ACC112 (cell line): ENCODE data around the gene RMND5B.

Experiments used
- H2AFZ ChIP-seq: fragments of 200-600 bp; sonication (generic); one replicate; pipeline ENCODE4 v1.6.0; 2017; ENCODE audit warnings: antibody characterized with exemption, low read length; ENCODE audit not compliant: unreplicated experiment
- H3K27ac ChIP-seq: fragments of 200-600 bp; sonication (generic); 2 replicates; pipeline ENCODE4 v1.5.1; 2014; ENCODE audit warnings: low read depth, mild to moderate bottlenecking, antibody characterized with exemption, low read length, moderate library complexity
- H3K27me3 ChIP-seq: fragments of 200-600 bp; sonication (generic); 2 replicates; pipeline ENCODE4 v1.6.1; 2014; ENCODE audit warnings: mild to moderate bottlenecking, antibody characterized with exemption, low read length, moderate library complexity, mixed read lengths; ENCODE audit not compliant: insufficient read depth
- H3K36me3 ChIP-seq: fragments of 200-600 bp; sonication (generic); 2 replicates; pipeline ENCODE4 v1.6.1; 2016; ENCODE audit warnings: mild to moderate bottlenecking, antibody characterized with exemption, low read length, moderate library complexity, mixed read lengths; ENCODE audit not compliant: insufficient read depth
- H3K4me1 ChIP-seq: fragments of 200-600 bp; sonication (generic); one replicate; pipeline ENCODE4 v1.6.1; 2016; ENCODE audit warnings: low read length, mixed read lengths; ENCODE audit not compliant: insufficient read depth, unreplicated experiment, control insufficient read depth
- H3K4me3 ChIP-seq: fragments of 200-600 bp; sonication (generic); 2 replicates; pipeline ENCODE4 v1.5.1; 2014; ENCODE audit warnings: mild to moderate bottlenecking, low read depth, low read length
- H3K79me2 ChIP-seq: fragments of 200-600 bp; sonication (generic); one replicate; pipeline ENCODE4 v1.6.0; 2016; ENCODE audit warnings: low read length; ENCODE audit not compliant: control insufficient read depth, unreplicated experiment, insufficient read depth

RMND5B gene

GRCh38 chr5:178137991-178138390, 7.2 kb downstream of the RMND5B start:
- Histone ChIP-seq H3K79me2 (peaks cover 3% of the 10 kb centered on the region), H3K36me3 (no peaks in the 10 kb centered on the region), H3K4me3 (no peak overlapping the region), H3K4me1 (no peaks in the 10 kb centered on the region), H3K27me3 (no peaks in the 10 kb centered on the region), H3K27ac (no peak overlapping the region), H2AFZ (no peak overlapping the region)

GRCh38 chr5:178141550-178141949, 10.7 kb downstream of the RMND5B start:
- no peak overlapping the region for H2AFZ ChIP-seq
- H3K4me1 ChIP-seq: no peaks in the 10 kb centered on the region
- H3K27ac ChIP-seq: no peak overlapping the region
- peaks cover under 1% of the 10 kb centered on the region; the same call in 1 of the 2 replicates for H3K36me3 ChIP-seq
- H3K4me3 ChIP-seq: no peak overlapping the region
- peaks cover 3% of the 10 kb centered on the region for H3K79me2 ChIP-seq
- no peaks in the 10 kb centered on the region for H3K27me3 ChIP-seq

GRCh38 chr5:178142642-178143041, 11.8 kb downstream of the RMND5B start:
- no peak overlapping the region for H3K4me3 ChIP-seq
- H2AFZ ChIP-seq: no peak overlapping the region
- H3K4me1 ChIP-seq: no peaks in the 10 kb centered on the region
- no peak overlapping the region for H3K27ac ChIP-seq
- H3K79me2 ChIP-seq: no peaks in the 10 kb centered on the region
- peaks cover 5% of the 10 kb centered on the region; the same call in 1 of the 2 replicates for H3K36me3 ChIP-seq
- no peaks in the 10 kb centered on the region for H3K27me3 ChIP-seq

DNA sequence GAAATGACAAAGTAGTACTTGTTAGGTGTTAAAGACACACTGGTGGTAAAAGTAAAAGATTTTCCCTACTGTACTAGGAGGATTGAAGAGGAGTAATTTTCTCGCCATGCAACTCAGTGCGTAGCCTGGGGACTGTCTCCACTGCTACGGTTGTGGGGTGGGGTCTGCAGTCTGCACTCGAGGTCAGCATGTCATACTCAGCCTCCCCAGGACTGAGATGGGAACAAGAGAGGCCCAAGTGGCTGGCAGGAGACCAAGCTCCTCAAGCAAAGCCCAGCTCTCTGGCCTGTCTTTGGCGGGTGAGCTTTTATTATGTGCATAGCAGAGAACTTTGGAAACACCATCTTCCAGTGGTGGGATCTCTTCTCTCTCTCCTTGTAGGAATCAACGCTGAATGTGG, 12.4 kb downstream of the RMND5B start:
- Histone ChIP-seq H3K27me3 (no peaks in the 10 kb centered on the region), H2AFZ (no peak overlapping the region), H3K4me1 (no peaks in the 10 kb centered on the region), H3K4me3 (no peak overlapping the region), H3K27ac (no peak overlapping the region), H3K79me2 (no peaks in the 10 kb centered on the region), H3K36me3 (peaks cover 5% of the 10 kb centered on the region; the same call in 1 of the 2 replicates)

DNA sequence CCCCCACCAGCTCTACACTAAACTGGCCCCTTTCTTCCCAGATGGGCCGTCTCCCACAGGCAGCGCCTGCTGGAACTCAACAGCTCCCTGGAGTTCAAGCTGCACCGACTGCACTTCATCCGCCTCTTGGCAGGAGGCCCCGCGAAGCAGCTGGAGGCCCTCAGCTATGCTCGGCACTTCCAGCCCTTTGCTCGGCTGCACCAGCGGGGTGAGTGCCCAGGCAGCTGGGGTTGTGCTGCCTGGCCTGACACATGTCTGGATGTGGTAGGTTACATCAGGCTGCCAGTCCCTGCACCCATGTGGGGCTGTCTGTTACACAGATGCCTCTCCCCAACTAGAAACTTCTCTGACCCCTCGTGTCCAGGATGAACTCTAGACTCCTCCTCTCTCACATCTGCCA, 13.1 kb downstream of the RMND5B start:
- no peaks in the 10 kb centered on the region for H3K27me3 ChIP-seq
- peaks cover 5% of the 10 kb centered on the region; the same call in 1 of the 2 replicates for H3K36me3 ChIP-seq
- no peaks in the 10 kb centered on the region for H3K79me2 ChIP-seq
- H3K27ac ChIP-seq: no peak overlapping the region
- no peak overlapping the region for H3K4me3 ChIP-seq
- no peak overlapping the region for H2AFZ ChIP-seq
- no peaks in the 10 kb centered on the region for H3K4me1 ChIP-seq

GRCh38 chr5:178145965-178146820, 15.4 kb downstream of the RMND5B start:
- no peaks in the 10 kb centered on the region for H3K4me1 ChIP-seq
- no peaks in the 10 kb centered on the region for H3K79me2 ChIP-seq
- H3K36me3 ChIP-seq: peaks cover 10% of the 10 kb centered on the region; the same call in 1 of the 2 replicates
- H2AFZ ChIP-seq: no peak overlapping the region
- no peak overlapping the region for H3K27ac ChIP-seq
- H3K27me3 ChIP-seq: no peaks in the 10 kb centered on the region
- H3K4me3 ChIP-seq: no peak overlapping the region

DNA sequence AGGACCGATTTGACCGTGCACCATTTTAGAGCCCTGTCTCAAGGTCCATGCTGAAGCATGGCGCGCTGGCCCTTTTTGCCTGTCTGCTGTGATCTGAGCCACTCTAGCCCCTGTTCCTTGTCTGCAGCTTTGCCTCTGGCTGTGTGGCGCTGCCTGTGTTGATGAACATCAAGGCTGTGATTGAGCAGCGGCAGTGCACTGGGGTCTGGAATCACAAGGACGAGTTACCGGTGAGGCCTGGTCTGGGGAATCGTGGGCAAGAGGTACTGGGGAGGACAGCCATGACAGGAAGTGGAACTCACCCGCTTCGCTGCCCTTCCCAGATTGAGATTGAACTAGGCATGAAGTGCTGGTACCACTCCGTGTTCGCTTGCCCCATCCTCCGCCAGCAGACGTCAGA, 16.6 kb downstream of the RMND5B start:
- Histone ChIP-seq H3K27me3 (no peaks in the 10 kb centered on the region), H2AFZ (no peak overlapping the region), H3K4me3 (no peak overlapping the region), H3K79me2 (peaks cover under 1% of the 10 kb centered on the region), H3K36me3 (peaks cover 10% of the 10 kb centered on the region; the same call in 1 of the 2 replicates), H3K27ac (no peak overlapping the region), H3K4me1 (peaks cover 6% of the 10 kb centered on the region)

DNA sequence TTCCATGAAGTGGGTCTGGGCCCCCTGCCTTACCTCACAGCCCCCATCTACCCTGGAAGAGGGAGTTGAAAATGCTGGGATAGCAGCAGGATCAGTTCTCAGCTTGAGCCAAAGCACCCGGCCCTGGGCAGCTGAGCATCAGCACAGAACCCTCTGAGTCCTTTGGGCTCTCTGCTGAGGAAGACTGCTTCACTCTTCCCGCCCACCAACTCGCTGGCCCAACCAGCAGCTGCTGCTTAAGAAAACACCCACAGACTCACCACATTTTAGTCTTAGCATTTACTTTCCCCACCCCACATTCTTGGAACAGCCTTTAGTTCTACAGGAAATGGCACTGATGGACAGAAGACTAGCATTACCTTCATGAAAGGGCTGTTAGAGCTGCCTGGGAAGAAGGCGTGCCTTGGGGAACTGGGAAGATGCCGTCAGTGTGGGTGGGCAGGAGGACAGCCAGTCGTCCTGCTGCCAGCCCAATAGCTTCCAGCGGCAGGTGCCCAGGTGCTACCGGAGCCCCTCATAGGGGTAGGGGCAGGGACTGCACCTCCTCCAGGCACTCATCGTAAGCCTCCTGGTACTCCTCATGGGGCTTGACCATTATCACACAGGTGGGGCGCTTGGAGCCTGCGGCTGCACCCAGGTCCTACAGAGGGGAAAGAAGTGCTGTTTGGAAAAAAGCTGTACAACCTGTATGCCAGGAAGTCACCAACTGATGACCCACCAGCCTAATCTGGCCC, 18.6 kb downstream of the RMND5B start:
- Histone ChIP-seq H2AFZ (no peak overlapping the region), H3K27ac (no peak overlapping the region), H3K79me2 (peaks cover 11% of the 10 kb centered on the region), H3K4me1 (peaks cover 14% of the 10 kb centered on the region), H3K36me3 (peaks cover 10% of the 10 kb centered on the region; the same call in 1 of the 2 replicates), H3K27me3 (no peaks in the 10 kb centered on the region), H3K4me3 (no peak overlapping the region)

DNA sequence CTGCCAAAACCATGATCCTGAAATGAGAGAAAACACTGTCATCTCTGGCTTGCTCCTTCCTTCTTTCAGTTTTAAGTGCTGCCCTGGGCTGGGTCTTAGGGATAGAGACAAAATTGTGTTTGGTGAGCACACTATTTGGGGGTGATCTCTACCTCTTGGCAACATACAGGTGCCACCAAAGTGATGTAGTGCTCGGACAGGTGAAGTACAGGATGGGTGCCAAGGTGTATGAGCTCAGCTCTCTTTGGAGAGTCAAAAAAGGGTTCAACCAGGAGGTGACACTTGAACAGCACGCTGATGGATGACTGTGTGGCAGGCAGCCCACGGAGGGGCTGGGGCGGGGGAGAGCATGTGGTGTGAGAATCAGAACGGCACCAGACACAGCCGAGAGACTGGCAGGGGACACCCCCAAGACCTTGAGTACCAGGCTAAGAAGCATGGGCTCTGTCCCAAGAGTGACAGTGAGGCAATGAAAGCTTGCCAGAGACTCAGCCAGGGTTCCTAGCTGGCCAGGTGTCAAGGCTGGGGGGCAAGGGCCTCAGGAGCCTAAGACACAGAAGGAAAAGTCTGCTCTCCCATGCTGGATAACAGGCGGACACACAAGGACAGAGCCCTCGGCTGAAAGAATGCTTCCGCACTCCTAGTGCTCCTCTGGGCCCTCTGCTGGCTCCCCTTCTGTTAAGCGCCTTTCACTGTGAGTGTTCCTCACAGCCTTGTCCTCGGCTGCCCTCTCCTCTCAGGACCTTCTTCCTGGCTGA, 20.3 kb downstream of the RMND5B start:
- Histone ChIP-seq H3K36me3 (peaks cover 10% of the 10 kb centered on the region; the same call in 1 of the 2 replicates), H3K79me2 (peaks cover 11% of the 10 kb centered on the region), H3K27me3 (no peaks in the 10 kb centered on the region), H3K27ac (no peak overlapping the region), H2AFZ (no peak overlapping the region), H3K4me1 (peaks cover 20% of the 10 kb centered on the region), H3K4me3 (no peak overlapping the region)
